K562 (cell line): ENCODE data around the gene CDNF. TPM values are rescaled to one million over a fixed set of nuclear protein-coding genes. Genes with fewer than 3 reads are reported as not detected.
"Not testable (repeated sequence)": the region's sequence is repeated elsewhere in the genome, so short reads cannot be mapped to it uniquely, and the experiment has no call there.

Source experiments
- ATAC-seq: fragments of 200-7000 bp; cut with Tn5 transposase; 3 replicates; pipeline ENCODE4 v1.9.1; 2020; ENCODE audit warnings: moderate library complexity
- BruUV-seq: library from RNA; stranded (reverse); fragments of 400-500 nt; replicated peaks from 2 replicates; lab custom pipeline; 2021; lab: Mats Ljungman, UMichigan
- CTCF ChIA-PET: fragments of 300-600 bp; formaldehyde crosslinking; extraction: SDS; loops from one replicate; lab custom pipeline; 2021; ENCODE audit warnings: low intra/inter-chr PET ratio; lab: Yijun Ruan, JAX
- POLR2A ChIA-PET: fragments of 300-600, 350-650 bp; sonication (Branson Sonifier 250); formaldehyde crosslinking; extraction: SDS; loops from one replicate; lab custom pipeline; 2021; ENCODE audit warnings: antibody characterized with exemption, inconsistent platforms; lab: Yijun Ruan, JAX
- DNase-seq, 4 experiments: peaks; one replicate each; pipeline versions ENCODE4 v3.0.0 to v3.0.0-alpha.2; 2011 to 2018; ENCODE audit warnings: low spot score in 3 of 4, mixed read lengths in 3 of 4; ENCODE audit errors: extremely low read depth in 1 of 4
- FAIRE-seq: peaks from 2 replicates; lab custom pipeline; 2011; peaks lifted over from hg19 to GRCh38; lab: Jason Lieb, UNC
- H2AFZ ChIP-seq: 2 replicates; pipeline ENCODE4 v1.6.0; 2011; ENCODE audit warnings: low read depth, low read length, control low read depth, inconsistent platforms
- H3K27ac ChIP-seq: fragments of 200-600 bp; 3 replicates; pipeline ENCODE4 v1.8.0; 2011; ENCODE audit warnings: low read depth, mild to moderate bottlenecking, control low read depth, inconsistent platforms, low read length, moderate library complexity, mixed read lengths; ENCODE audit errors: extremely low read depth
- H3K27me3 ChIP-seq, 2 experiments: fragments of 300-600 bp in 1 of 2; 2 replicates in 1 of 2; 3 replicates in 1 of 2; pipeline versions ENCODE4 v1.6.0 to v1.8.0; 2011; ENCODE audit warnings: inconsistent platforms in 2 of 2, low read length in 2 of 2, mild to moderate bottlenecking in 1 of 2, mixed read lengths in 1 of 2, moderate library complexity in 1 of 2; ENCODE audit not compliant: control insufficient read depth in 2 of 2, insufficient read depth in 2 of 2
- H3K36me3 ChIP-seq: fragments of 300-600 bp; 3 replicates; pipeline ENCODE4 v1.8.0; 2011; ENCODE audit warnings: mild to moderate bottlenecking, low read length, inconsistent platforms; ENCODE audit not compliant: control insufficient read depth, insufficient read depth
- H3K4me1 ChIP-seq, 2 experiments: fragments of 200-600 bp in 1 of 2; replicated peaks in 1 of 2; 2 replicates in 1 of 2; 3 replicates in 1 of 2; pipeline versions ENCODE4 v1.5.1 to v1.8.0; 2011; ENCODE audit warnings: inconsistent platforms in 2 of 2, low read length in 2 of 2, mild to moderate bottlenecking in 1 of 2, mixed read lengths in 1 of 2, moderate library complexity in 1 of 2; ENCODE audit not compliant: control insufficient read depth in 2 of 2, insufficient read depth in 2 of 2
- H3K4me2 ChIP-seq: 2 replicates; pipeline ENCODE4 v1.6.1; 2011; ENCODE audit warnings: low read length, control low read depth, inconsistent platforms, mixed read lengths; ENCODE audit not compliant: insufficient read depth
- H3K4me3 ChIP-seq: fragments of 200-600 bp; sonication (generic), shearing (Covaris generic); 2 replicates; pipeline ENCODE4 v1.5.1; 2016; ENCODE audit warnings: control low read depth, inconsistent platforms
- H3K79me2 ChIP-seq: fragments of 200-600 bp; 3 replicates; pipeline ENCODE4 v1.8.0; 2011; ENCODE audit warnings: low read length, inconsistent platforms; ENCODE audit not compliant: control insufficient read depth, insufficient read depth
- H3K9ac ChIP-seq, 2 experiments: 2 replicates each; pipeline versions ENCODE4 v1.6.0 to v1.6.1; 2011; ENCODE audit warnings: low read depth in 2 of 2, low read length in 2 of 2, control low read depth in 1 of 2, inconsistent platforms in 1 of 2, mild to moderate bottlenecking in 1 of 2, mixed read lengths in 1 of 2; ENCODE audit not compliant: insufficient read depth in 1 of 2
- H3K9me1 ChIP-seq: one replicate; pipeline ENCODE4 v1.6.0; 2011; ENCODE audit warnings: inconsistent platforms, mild to moderate bottlenecking, low read length, moderate library complexity; ENCODE audit not compliant: control insufficient read depth, insufficient read depth
- H3K9me3 ChIP-seq: replicated peaks from 2 replicates; pipeline ENCODE4 v1.5.1; 2011; ENCODE audit warnings: low read depth, low read length, inconsistent platforms; ENCODE audit not compliant: control insufficient read depth, insufficient read depth
- H4K20me1 ChIP-seq: replicated peaks from 2 replicates; pipeline ENCODE4 v1.6.1; 2011; ENCODE audit warnings: low read length, inconsistent platforms, mixed read lengths; ENCODE audit not compliant: control insufficient read depth, insufficient read depth
- CBFA2T3 ChIP-seq: fragments of 450-650 bp; IDR thresholded peaks from 2 replicates; pipeline ENCODE4 v1.6.1; 2017
- ELF1 ChIP-seq: fragments of 200-800 bp; sonication (Bioruptor generic); IDR thresholded peaks from 2 replicates; pipeline ENCODE4 v1.6.1; 2016; ENCODE audit warnings: missing genetic modification characterization, missing compliant biosample characterization
- ERF ChIP-seq: fragments of 450-650 bp; formaldehyde crosslinking; IDR thresholded peaks from 2 replicates; pipeline ENCODE4 v1.4.0; 2020; ENCODE audit warnings: mild to moderate bottlenecking, mixed read lengths
- JUN ChIP-seq, 2 experiments: sonication (generic) in 1 of 2; formaldehyde crosslinking in 1 of 2; IDR thresholded peaks; 2 replicates each; pipeline versions ENCODE4 v1.6.1 to v1.8.0; 2012 to 2022; ENCODE audit warnings: borderline replicate concordance in 2 of 2, mild to moderate bottlenecking in 2 of 2, improper control_type of control experiment in 1 of 2, low read depth in 1 of 2, low read length in 1 of 2, missing genetic modification reagents in 1 of 2
- NR4A1 ChIP-seq, 2 experiments: fragments of 250-450 bp in 1 of 2; fragments of 450-650 bp in 1 of 2; sonication (Bioruptor Pico) in 1 of 2; IDR thresholded peaks; 2 replicates each; pipeline versions ENCODE4 v1.4.0 to v1.6.1; 2016 to 2020; ENCODE audit warnings: mild to moderate bottlenecking in 2 of 2, missing compliant biosample characterization in 1 of 2, missing genetic modification characterization in 1 of 2, moderate library complexity in 1 of 2
- RNF2 ChIP-seq: sonication (generic); IDR thresholded peaks from 2 replicates; pipeline ENCODE4 v1.6.1; 2016
- TBP ChIP-seq: optimal IDR thresholded peaks from 2 replicates; pipeline ENCODE3; 2011; ENCODE audit warnings: low read depth, low read length, improper control_type of control experiment
- TRIM28 ChIP-seq: fragments of 450-650 bp; IDR thresholded peaks from 2 replicates; pipeline ENCODE4 v1.6.1; 2017
- ZNF12 ChIP-seq: sonication (generic); formaldehyde crosslinking; IDR thresholded peaks from 2 replicates; pipeline ENCODE4 v1.4.0; 2020; ENCODE audit warnings: mild to moderate bottlenecking, missing genetic modification reagents
- ZNF146 ChIP-seq: IDR thresholded peaks from one replicate; pipeline ENCODE4 v1.6.1; 2018; ENCODE audit warnings: missing compliant biosample characterization; ENCODE audit not compliant: unreplicated experiment
- ZNF24 ChIP-seq: fragments of 450-650 bp; IDR thresholded peaks from 2 replicates; pipeline ENCODE4 v1.6.1; 2016
- ZNF699 ChIP-seq: fragments of 250-450 bp; sonication (Bioruptor Pico); IDR thresholded peaks from 2 replicates; pipeline ENCODE4 v1.8.0; 2021; ENCODE audit warnings: mild to moderate bottlenecking, moderate library complexity; ENCODE audit not compliant: insufficient replicate concordance
- WGBS: fragments of 100-300 bp; shearing (Covaris generic); methylation state at CpG from one replicate; pipeline ENCODE4 v1.1.6; 2016; ENCODE audit warnings: low coverage, mixed read lengths; ENCODE audit not compliant: insufficient coverage; ENCODE audit errors: missing lambda C conversion rate; 5-methylcytosine and 5-hydroxymethylcytosine counted together
- in situ Hi-C: fragments of 300-500 bp; cut with MboI; formaldehyde crosslinking; loops from 4 replicates; pipeline ENCODE4 v1.15.0; 2018; ENCODE audit warnings: inconsistent platforms, mixed read lengths
- intact Hi-C: fragments of 100-400 bp; cut with micrococcal nuclease; formaldehyde crosslinking; loops from 2 replicates; pipeline ENCODE4 v1.14.2; 2022
- polyA plus RNA-seq, 8 experiments: library from polyadenylated mRNA; depleted of rRNA in 4 of 8; stranded (reverse) in 5 of 8; unstranded in 3 of 8; fragments of >200 nt; fragmentation: Nextera tagmentation in 2 of 8; fragmentation: Illumina TruSeq in 1 of 8; extraction: Ambion mirVana in 2 of 8; extraction: Trizol in 1 of 8; gene quantifications; 2 replicates each; pipeline versions ENCODE4 v1.2.1 to v1.2.3, GENCODE V29; 2011 to 2014; ENCODE audit warnings: inconsistent platforms in 1 of 8, missing spikeins in 1 of 8
- total RNA-seq, 7 experiments: library from RNA; depleted of rRNA in 6 of 7; stranded (reverse); fragments of >200 nt in 6 of 7; fragmentation: Illumina TruSeq in 2 of 7; extraction: Trizol in 2 of 7; gene quantifications; 2 replicates each; pipeline versions ENCODE4 v1.2.1 to v1.2.3, GENCODE V29; 2011 to 2021; ENCODE audit warnings: low replicate concordance in 1 of 7
- TF ChIP-seq, protein P1 (sequence below): sonication (generic); formaldehyde crosslinking; IDR thresholded peaks from 2 replicates; pipeline ENCODE4 v1.8.0; 2022; ENCODE audit warnings: missing genetic modification reagents, mild to moderate bottlenecking, moderate library complexity, borderline replicate concordance

Gene CDNF
- total and polyA plus RNA-seq, 9 of the 15 experiments (the other 6 are each of a cell fraction or from before 2014, with no cell fraction given) = 0.18 to 1.6 (median 0.61) TPM

GRCh38 chr10:14864466-14864865 is 26.6 kb upstream of the CDNF start:
- DNase-seq, BruUV-seq, H2AFZ ChIP-seq, intact Hi-C loops, H3K9ac ChIP-seq, ATAC-seq, H4K20me1 ChIP-seq, H3K9me3 ChIP-seq, H3K27ac ChIP-seq, H3K4me1 ChIP-seq, in situ Hi-C loops, H3K4me2 ChIP-seq, H3K9me1 ChIP-seq, H3K79me2 ChIP-seq, H3K4me3 ChIP-seq, FAIRE-seq, CTCF ChIA-PET, H3K27me3 ChIP-seq: not testable (repeated sequence)
- POLR2A ChIA-PET = interaction anchor here (1.1 kb wide), 1 partner anchor 14 kb away, joined by 4 read pairs; no protein-coding TSS in a partner anchor
- peak; percentile 49 for TF ChIP-seq ZNF146 (CRISPR knock-in tag)
- WGBS = 93% methylated on average over 4 of the region's 6 CpGs
- H3K36me3 ChIP-seq = peaks cover 53% of the 10 kb centered on the region

DNA sequence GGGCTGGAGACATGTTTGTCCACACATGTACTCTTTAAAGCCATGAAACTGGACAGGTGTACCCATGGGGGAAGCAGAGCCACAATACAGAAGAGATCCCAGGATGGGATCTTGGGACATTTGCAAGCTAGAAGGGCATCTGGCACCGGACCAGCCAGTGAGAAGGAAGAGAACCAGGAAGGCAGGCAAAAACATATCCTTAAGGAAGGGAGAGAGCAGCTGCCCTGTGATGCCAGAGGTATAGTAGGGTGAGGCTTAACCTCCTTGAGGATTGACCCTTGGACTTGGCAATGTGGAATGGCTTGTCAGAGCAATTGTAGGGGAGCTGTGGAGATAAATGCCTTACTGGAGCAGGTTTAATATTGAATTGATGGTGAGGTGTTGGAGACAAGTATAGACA is 23.0 kb upstream of the CDNF start:
- BruUV-seq = no TSS peak
- peaks cover 47% of the 10 kb centered on the region; the same call in 2 of the 3 replicates for H3K36me3 ChIP-seq
- no peak overlapping the region for H2AFZ ChIP-seq
- FAIRE-seq (no peak), ATAC-seq (no peak), DNase-seq (no peak)
- no peaks in the 10 kb centered on the region for H3K27me3 ChIP-seq
- H3K27ac ChIP-seq = no peak overlapping the region
- in situ Hi-C loops (no loop called here), intact Hi-C loops (no loop called here)
- TF ChIP-seq ELF1 (no peak), ZNF699 (CRISPR knock-in tag) (no peak), ZNF12 (CRISPR knock-in tag) (no peak), TBP (no peak), JUN (IDR thresholded peaks at IDR 0.05; ENCODE audit: borderline replicate concordance, low read depth, low read length) (no peak), JUN (CRISPR knock-in tag; IDR thresholded peaks at IDR 0.05; ENCODE audit: borderline replicate concordance) (no peak), RNF2 (no peak), TRIM28 (no peak), ERF (CRISPR knock-in tag) (no peak), CBFA2T3 (no peak), ZNF24 (no peak), NR4A1 (CRISPR knock-in tag; IDR thresholded peaks at IDR 0.05) (no peak), NR4A1 (tag; IDR thresholded peaks at IDR 0.05) (no peak)
- TF ChIP-seq, protein P1, sequence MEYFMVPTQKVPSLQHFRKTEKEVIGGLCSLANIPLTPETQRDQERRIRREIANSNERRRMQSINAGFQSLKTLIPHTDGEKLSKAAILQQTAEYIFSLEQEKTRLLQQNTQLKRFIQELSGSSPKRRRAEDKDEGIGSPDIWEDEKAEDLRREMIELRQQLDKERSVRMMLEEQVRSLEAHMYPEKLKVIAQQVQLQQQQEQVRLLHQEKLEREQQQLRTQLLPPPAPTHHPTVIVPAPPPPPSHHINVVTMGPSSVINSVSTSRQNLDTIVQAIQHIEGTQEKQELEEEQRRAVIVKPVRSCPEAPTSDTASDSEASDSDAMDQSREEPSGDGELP (CRISPR knock-in tag) = no peak
- no peak overlapping the region for H3K4me3 ChIP-seq
- peak overlapping the region in 1 of 2 experiments; percentile 60; a peak in 1 of 4 replicates for H3K9ac ChIP-seq
- H3K79me2 ChIP-seq = no peaks in the 10 kb centered on the region
- 100% methylated on average over 1 of the region's 1 CpG for WGBS
- H3K4me1 ChIP-seq = no peaks in the 10 kb centered on the region
- POLR2A ChIA-PET = interaction anchor here (0.6 to 1.7 kb wide), 4 partner anchors 13 to 95 kb away, joined by 3 to 6 read pairs (median 4); no protein-coding TSS in a partner anchor
- no peaks in the 10 kb centered on the region for H3K9me3 ChIP-seq
- H3K9me1 ChIP-seq = no peaks in the 10 kb centered on the region
- H3K4me2 ChIP-seq = no peak overlapping the region
- CTCF ChIA-PET = no interaction called here
- no peaks in the 10 kb centered on the region; the same call in 1 of the 2 replicates for H4K20me1 ChIP-seq
